Body of pancreas (tissue), 4 donors: Measurements from ENCODE around the gene DOCK3. TPM values are rescaled to one million over a fixed set of nuclear protein-coding genes. Genes with fewer than 3 reads are reported as not detected.

Source experiments
- ATAC-seq: fragments of 150-250 bp; one replicate; pipeline ENCODE4 v1.9.1; 2016
- DNase-seq, 4 donors: peaks; one replicate each; pipeline ENCODE4 v3.0.0-alpha.2; 2019
- H3K27ac ChIP-seq, 4 donors: fragments of 200-600 bp; sonication (generic); 1 replicate in 3 of 4; 2 replicates in 1 of 4; pipeline versions ENCODE4 v1.5.1 to v1.6.1; 2016 to 2019; ENCODE audit warnings: mild to moderate bottlenecking in 1 of 4, mixed read lengths in 1 of 4, moderate library complexity in 1 of 4
- H3K27me3 ChIP-seq, 2 donors: fragments of 200-600 bp; sonication (generic); one replicate each; pipeline ENCODE4 v1.6.0; 2016; ENCODE audit warnings: mild to moderate bottlenecking in 1 of 2
- H3K36me3 ChIP-seq, 2 donors: fragments of 200-600 bp; sonication (generic); replicated peaks in 1 of 2; 2 replicates each; pipeline ENCODE4 v1.5.1; 2016; ENCODE audit warnings: low read depth in 2 of 2; ENCODE audit not compliant: insufficient read depth in 1 of 2
- H3K4me1 ChIP-seq: fragments of 200-600 bp; sonication (generic); one replicate; pipeline ENCODE4 v1.6.0; 2016
- H3K4me3 ChIP-seq, 2 donors: fragments of 200-600 bp; sonication (generic); 1 replicate in 1 of 2; 2 replicates in 1 of 2; pipeline ENCODE4 v1.5.1; 2016 to 2019
- H3K9me3 ChIP-seq, 3 donors: fragments of 200-600 bp; sonication (generic); 1 replicate in 2 of 3; 2 replicates in 1 of 3; pipeline ENCODE4 v1.5.1; 2016
- CTCF ChIP-seq, 7 experiments: fragments of 450-650 bp in 4 of 7; fragments of 200-600 bp in 3 of 7; sonication (generic) in 3 of 7; IDR thresholded peaks; one replicate each; pipeline ENCODE4 v1.5.1; 2016 to 2019; ENCODE audit warnings: antibody characterized with exemption in 7 of 7
- POLR2A ChIP-seq, 3 donors: fragments of 450-650 bp; IDR thresholded peaks; one replicate each; pipeline ENCODE4 v1.6.1; 2016; ENCODE audit warnings: antibody characterized with exemption in 3 of 3, mild to moderate bottlenecking in 2 of 3
- WGBS, 2 donors: methylation state at CpG; one replicate each; pipeline ENCODE4 v1.1.5; 2017; 5-methylcytosine and 5-hydroxymethylcytosine counted together
- intact Hi-C: fragments of 100-400 bp; cut with DNase I; formaldehyde crosslinking; loops from one replicate; pipeline ENCODE4 v1.15.1; 2023
- total RNA-seq, 2 donors: library from RNA; depleted of rRNA; stranded (reverse); fragments of >200 nt; gene quantifications; one replicate each; pipeline ENCODE4 v1.1.0, GENCODE V29; 2016

The DOCK3 gene
- total RNA-seq, 2 donors from 2014 or later: 0.52 TPM; not detected in 1

- 4% methylated on average over 103 of the region's 115 CpGs; no CpG with 5 or more reads in 1 of the 2 donors for WGBS, 2 donors
- Histone ChIP-seq H3K9me3 (no peaks in the 10 kb centered on the region), H3K4me3 (peak overlapping the region; percentile 46 to 75), H3K27me3 (no peaks in the 10 kb centered on the region), H3K4me1 (peaks cover 81% of the 10 kb centered on the region), H3K36me3 (peaks cover 0 to 4% of the 10 kb centered on the region in 2 donors), H3K27ac (peak overlapping the region; percentile 82 to 90 (median 85))
- peak; percentile 5 for ATAC-seq
- TF ChIP-seq POLR2A (IDR thresholded peaks at IDR 0.05): peak; percentile 8 to 28 (median 17)
- TF ChIP-seq CTCF (IDR thresholded peaks at IDR 0.05): no peak
- peak; percentile 26 to 39 (median 38) for DNase-seq
- intact Hi-C loops: loop anchor here (10.0 kb wide), 1 partner anchor 283 kb away; the partner anchor contains the start of gene TEX264
These were observed 717.0 kb downstream of the DOCK3 start for GRCh38 chr3:51391566-51392354.

- intact Hi-C loops: loop anchor here (10.0 kb wide), 1 partner anchor 282 kb away; the partner anchor contains the start of gene TEX264
These were observed 717.8 kb downstream of the DOCK3 start for GRCh38 chr3:51392355-51393133.

GRCh38 chr3:51393134-51393495 lies 718.4 kb downstream of the DOCK3 start:
- Histone ChIP-seq H3K9me3 (no peaks in the 10 kb centered on the region), H3K27me3 (no peaks in the 10 kb centered on the region), H3K27ac (no peak overlapping the region), H3K4me1 (peaks cover 68% of the 10 kb centered on the region), H3K4me3 (no peak overlapping the region), H3K36me3 (peaks cover 0 to 8% of the 10 kb centered on the region in 2 donors)
- 90 to 92% methylated on average over 11 to 17 of the region's 17 CpGs for WGBS, 2 donors
- ATAC-seq (no peak), DNase-seq (no peak)
- intact Hi-C loops: loop anchor here (10.0 kb wide), 1 partner anchor 282 kb away; the partner anchor contains the start of gene TEX264
- no peak for TF ChIP-seq CTCF (IDR thresholded peaks at IDR 0.05)
- no peak for TF ChIP-seq POLR2A (IDR thresholded peaks at IDR 0.05)

More at GRCh38 chr3:51392355-51393133, 717.8 kb downstream of the DOCK3 start:
- no peaks in the 10 kb centered on the region for H3K9me3 ChIP-seq
- ATAC-seq: no peak
- peaks cover 74% of the 10 kb centered on the region for H3K4me1 ChIP-seq
- peak overlapping the region in 3 of 4 donors; percentile 83 to 90 (median 87) for H3K27ac ChIP-seq
- no peaks in the 10 kb centered on the region for H3K27me3 ChIP-seq
- 84 to 86% methylated on average over 27 to 42 of the region's 42 CpGs for WGBS, 2 donors
- DNase-seq: no peak
- H3K4me3 ChIP-seq: peak overlapping the region; percentile 46 to 75
- H3K36me3 ChIP-seq: peaks cover 0 to 8% of the 10 kb centered on the region in 2 donors
- TF ChIP-seq CTCF (IDR thresholded peaks at IDR 0.05): no peak
- no peak for TF ChIP-seq POLR2A (IDR thresholded peaks at IDR 0.05)

GRCh38 chr3:51393564-51393963 lies 718.8 kb downstream of the DOCK3 start:
- H3K4me3 ChIP-seq: no peak overlapping the region
- no peak for DNase-seq
- 86 to 88% methylated on average over 4 to 12 of the region's 14 CpGs for WGBS, 2 donors
- peaks cover 0 to 8% of the 10 kb centered on the region in 2 donors for H3K36me3 ChIP-seq
- H3K27ac ChIP-seq: no peak overlapping the region
- H3K27me3 ChIP-seq: no peaks in the 10 kb centered on the region
- TF ChIP-seq CTCF (IDR thresholded peaks at IDR 0.05) (no peak), POLR2A (IDR thresholded peaks at IDR 0.05) (no peak)
- intact Hi-C loops: loop anchor here (10.0 kb wide), 1 partner anchor 281 kb away; the partner anchor contains the start of gene TEX264
- H3K4me1 ChIP-seq: peaks cover 63% of the 10 kb centered on the region
- ATAC-seq: no peak
- no peaks in the 10 kb centered on the region for H3K9me3 ChIP-seq
